Panc1 (cell line): ENCODE results near the gene ADRM1.

Source experiments
- CTCF ChIP-seq: fragments of 450-650 bp; IDR thresholded peaks from 2 replicates; pipeline ENCODE4 v1.5.1; 2017; ENCODE audit warnings: mild to moderate bottlenecking
- POLR2AphosphoS5 ChIP-seq: IDR thresholded peaks from 2 replicates; pipeline ENCODE4 v1.6.1; 2012; ENCODE audit warnings: mild to moderate bottlenecking, low read depth, low read length, moderate library complexity
- REST ChIP-seq, 2 experiments: IDR thresholded peaks; 2 replicates each; pipeline ENCODE4 v1.6.1; 2011 to 2012; ENCODE audit warnings: low read depth in 2 of 2, control low read depth in 1 of 2, low read length in 1 of 2, mild to moderate bottlenecking in 1 of 2, moderate library complexity in 1 of 2; ENCODE audit not compliant: insufficient read depth in 1 of 2
- SIN3A ChIP-seq: IDR thresholded peaks from 2 replicates; pipeline ENCODE4 v1.6.1; 2012; ENCODE audit warnings: low read depth, mild to moderate bottlenecking, low read length, moderate library complexity, borderline replicate concordance; ENCODE audit not compliant: insufficient read depth
- TCF7L2 ChIP-seq: IDR thresholded peaks from 2 replicates; pipeline ENCODE4 v1.6.1; 2011; ENCODE audit warnings: mild to moderate bottlenecking, low read depth, low read length, inconsistent platforms

DNA sequence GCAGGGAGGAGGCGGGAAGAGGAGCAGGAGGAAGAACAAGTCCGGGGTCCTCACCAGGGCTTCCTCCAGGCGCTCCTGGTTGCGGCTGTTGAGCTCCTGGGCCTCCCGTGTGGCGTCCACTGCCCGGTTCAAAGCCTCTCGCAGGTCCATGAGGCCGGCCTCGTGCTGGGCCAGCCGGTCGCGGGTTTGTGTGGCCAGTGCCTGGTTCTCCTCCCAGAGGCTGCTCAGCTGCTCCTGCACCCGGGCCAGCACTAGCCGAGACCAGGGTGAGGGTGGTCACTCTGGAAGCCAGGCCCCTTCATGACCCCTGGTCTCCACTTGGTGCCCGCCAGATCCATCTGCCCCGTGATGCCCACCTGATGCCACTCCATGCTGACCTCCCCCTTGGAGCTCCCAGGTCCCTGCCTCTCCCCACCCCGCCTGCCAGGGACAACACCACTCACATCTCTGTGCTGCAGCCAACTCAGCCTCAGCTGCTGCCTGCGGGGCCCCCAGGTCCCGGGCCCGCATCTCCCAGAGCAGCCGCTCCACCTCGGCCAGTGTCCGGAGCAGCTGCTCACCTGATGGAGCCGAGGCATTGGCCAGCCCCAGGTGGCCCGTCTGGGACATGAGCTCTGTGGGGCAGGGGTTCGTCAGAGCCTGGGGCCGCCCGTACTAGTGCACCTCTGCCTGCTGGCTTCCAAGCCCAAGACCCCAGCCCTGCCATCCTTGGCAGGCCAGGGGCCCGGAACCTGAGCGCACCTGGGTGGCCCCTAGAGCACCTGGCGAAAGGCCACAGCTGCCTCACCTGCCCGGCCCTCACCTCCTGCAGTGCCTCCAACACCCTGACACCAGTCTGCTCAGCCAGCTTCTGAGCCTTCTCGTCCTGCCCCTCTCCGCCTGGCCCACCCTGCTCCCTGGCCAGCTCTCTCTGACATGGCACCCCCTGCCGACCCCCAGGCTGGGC is 15.9 kb downstream of the ADRM1 start:
- TF ChIP-seq CTCF (no peak), REST (IDR thresholded peaks at IDR 0.05; ENCODE audit: insufficient read depth in 1 of 2, low read depth in 2 of 2, low read length in 1 of 2) (no peak), POLR2AphosphoS5 (0 out of 2 replicates have a peak, but pooled peaks have one; percentile 43), SIN3A (no peak), TCF7L2 (no peak)
